Lung (tissue), 12 donors: Measurements from ENCODE around the gene HDAC4. TPM values are rescaled to one million over a fixed set of nuclear protein-coding genes. Genes with fewer than 3 reads are reported as not detected.

Source experiments
- ATAC-seq: fragments of 200-7000 bp; cut with Tn5 transposase; one replicate; pipeline ENCODE4 v1.9.1; 2020; ENCODE audit warnings: moderate number of reproducible peaks; ENCODE audit not compliant: insufficient read depth, low FRiP score
- DNase-seq, 3 donors: peaks; one replicate each; pipeline ENCODE4 v3.0.0-alpha.2; 2013 to 2017
- H3K27ac ChIP-seq, 2 donors: one replicate each; pipeline ENCODE4 v1.5.1; 2013; ENCODE audit warnings: mild to moderate bottlenecking in 2 of 2, moderate library complexity in 2 of 2, control low read depth in 1 of 2, inconsistent platforms in 1 of 2, low read depth in 1 of 2, low read length in 1 of 2
- H3K27me3 ChIP-seq, 3 donors: one replicate each; pipeline ENCODE4 v1.5.1; 2013; ENCODE audit warnings: low read length in 2 of 3; ENCODE audit not compliant: control insufficient read depth in 3 of 3, insufficient read depth in 3 of 3
- H3K36me3 ChIP-seq, 4 donors: one replicate each; pipeline ENCODE4 v1.5.1; 2013; ENCODE audit warnings: low read length in 4 of 4, mild to moderate bottlenecking in 1 of 4, moderate library complexity in 1 of 4; ENCODE audit not compliant: control insufficient read depth in 4 of 4, insufficient read depth in 4 of 4
- H3K4me1 ChIP-seq, 5 donors: one replicate each; pipeline ENCODE4 v1.5.1; 2013; ENCODE audit warnings: low read length in 5 of 5, mild to moderate bottlenecking in 2 of 5, moderate library complexity in 1 of 5; ENCODE audit not compliant: control insufficient read depth in 5 of 5, insufficient read depth in 5 of 5
- H3K4me3 ChIP-seq: one replicate; pipeline ENCODE4 v1.5.1; 2013; ENCODE audit warnings: mild to moderate bottlenecking, control low read depth, moderate library complexity
- H3K9ac ChIP-seq, 2 donors: one replicate each; pipeline ENCODE4 v1.5.1; 2013; ENCODE audit warnings: low read length in 2 of 2, control low read depth in 1 of 2; ENCODE audit not compliant: insufficient read depth in 1 of 2
- H3K9me3 ChIP-seq, 4 donors: one replicate each; pipeline ENCODE4 v1.5.1; 2013; ENCODE audit warnings: low read length in 3 of 4, mild to moderate bottlenecking in 1 of 4, moderate library complexity in 1 of 4; ENCODE audit not compliant: control insufficient read depth in 4 of 4, insufficient read depth in 3 of 4
- CTCF ChIP-seq: IDR thresholded peaks from 2 replicates; pipeline ENCODE4 v1.5.1; 2012; ENCODE audit warnings: mild to moderate bottlenecking; ENCODE audit errors: control extremely low read depth, extremely low read depth
- WGBS, 2 donors: extraction: QIAGEN DNeasy Blood & Tissue Kit; methylation state at CpG; one replicate each; pipeline ENCODE4 v1.1.7; 2013; 5-methylcytosine and 5-hydroxymethylcytosine counted together
- polyA plus RNA-seq, 2 donors: library from polyadenylated mRNA; stranded (reverse); fragments of 200-250 nt; gene quantifications; one replicate each; pipeline ENCODE4 v1.2.1, GENCODE V29; 2013
- total RNA-seq, 2 donors: library from RNA; depleted of rRNA in 1 of 2; stranded (reverse); fragments of >200 nt in 1 of 2; gene quantifications; one replicate each; pipeline ENCODE4 v1.2.1, GENCODE V29; 2014 to 2021
- donor health status: control.
- donor health status: control.
- donor health status: Bipolar disorder and iron deficiency.
- donor health status: healthy.
- donor health status: DM: yes; HTN: yes; CAD: no.

Gene HDAC4
- total and polyA plus RNA-seq, 4 donors = 6.9 to 47.7 (median 20.7) TPM

- H3K27ac ChIP-seq = peak overlapping the region; percentile 26 to 93
- H3K9ac ChIP-seq = peak overlapping the region in 1 of 2 donors; percentile 23
- ATAC-seq (no peak), DNase-seq (peak; percentile 82 to 86 (median 85))
- no peak overlapping the region for H3K4me3 ChIP-seq
- 56 to 69% methylated on average over 19 of the region's 19 CpGs for WGBS, 2 donors
- TF ChIP-seq CTCF = no peak
- no peaks in the 10 kb centered on the region for H3K36me3 ChIP-seq
- H3K9me3 ChIP-seq = no peaks in the 10 kb centered on the region
- peaks cover 8 to 30% (median 16%) of the 10 kb centered on the region in 5 donors for H3K4me1 ChIP-seq
- H3K27me3 ChIP-seq = no peaks in the 10 kb centered on the region
Measured at GRCh38 chr2:239328351-239329191, 72.2 kb downstream of the HDAC4 start.

GRCh38 chr2:239327536-239328350, 73.1 kb downstream of the HDAC4 start:
- H3K27me3 ChIP-seq = no peaks in the 10 kb centered on the region
- H3K27ac ChIP-seq = peak overlapping the region; percentile 20 to 93
- DNase-seq = peak in 1 of 3 donors; percentile 16
- 86 to 93% methylated on average over 13 of the region's 13 CpGs for WGBS, 2 donors
- no peak overlapping the region for H3K9ac ChIP-seq
- ATAC-seq = no peak
- no peaks in the 10 kb centered on the region for H3K9me3 ChIP-seq
- no peak for TF ChIP-seq CTCF
- no peak overlapping the region for H3K4me3 ChIP-seq
- peaks cover 8 to 30% (median 16%) of the 10 kb centered on the region in 5 donors for H3K4me1 ChIP-seq
- no peaks in the 10 kb centered on the region for H3K36me3 ChIP-seq

- Histone ChIP-seq H3K9ac (no peak overlapping the region), H3K27me3 (no peaks in the 10 kb centered on the region), H3K4me1 (peaks cover 8 to 30% (median 16%) of the 10 kb centered on the region in 5 donors), H3K4me3 (no peak overlapping the region), H3K27ac (peak overlapping the region in 1 of 2 donors; percentile 93), H3K36me3 (no peaks in the 10 kb centered on the region), H3K9me3 (no peaks in the 10 kb centered on the region)
- WGBS, 2 donors = 69 to 76% methylated on average over 16 of the region's 16 CpGs
- TF ChIP-seq CTCF = no peak
- ATAC-seq (no peak), DNase-seq (peak in 1 of 3 donors; percentile 11)
Measured at GRCh38 chr2:239326831-239327535, 73.8 kb downstream of the HDAC4 start.
